SK-N-SH treated with all-trans-retinoic acid at 6 μM for 48 hours (cell line): Measurements from ENCODE around the gene TMEM184A.

Experiments used
- ATAC-seq: fragments of 200-7000 bp; cut with Tn5 transposase; 3 replicates; pipeline ENCODE4 v1.9.1; 2020; ENCODE audit warnings: mild to moderate bottlenecking, moderate library complexity
- ARNTL ChIP-seq: fragments of 450-650 bp; formaldehyde crosslinking; IDR thresholded peaks from 2 replicates; pipeline ENCODE4 v1.5.0; 2020; ENCODE audit warnings: low read depth, mild to moderate bottlenecking, moderate library complexity, borderline replicate concordance
- CSDC2 ChIP-seq: fragments of 250-450 bp; sonication (Bioruptor Pico); IDR thresholded peaks from 2 replicates; pipeline ENCODE4 v1.5.0; 2020; ENCODE audit warnings: mild to moderate bottlenecking, moderate library complexity
- ESRRG ChIP-seq: fragments of 250-450 bp; sonication (Bioruptor Pico); IDR thresholded peaks from 2 replicates; pipeline ENCODE4 v1.6.1; 2021; ENCODE audit warnings: mild to moderate bottlenecking
- GLIS3 ChIP-seq: fragments of 250-450 bp; sonication (Bioruptor Pico); IDR thresholded peaks from 2 replicates; pipeline ENCODE4 v1.5.0; 2020; ENCODE audit warnings: mild to moderate bottlenecking, moderate library complexity
- ISL1 ChIP-seq: fragments of 250-450 bp; sonication (Bioruptor Pico); IDR thresholded peaks from 2 replicates; pipeline ENCODE4 v2.1.2; 2022; ENCODE audit warnings: mild to moderate bottlenecking, moderate library complexity
- OSR1 ChIP-seq: fragments of 250-450 bp; sonication (Bioruptor Pico); IDR thresholded peaks from 2 replicates; pipeline ENCODE4 v1.8.0; 2022; ENCODE audit warnings: moderate library complexity, mild to moderate bottlenecking, inconsistent platforms
- PPARA ChIP-seq: fragments of 250-450 bp; sonication (Bioruptor Pico); IDR thresholded peaks from 2 replicates; pipeline ENCODE4 v1.5.0; 2020; ENCODE audit warnings: mild to moderate bottlenecking, borderline replicate concordance
- RARB ChIP-seq: fragments of 250-450 bp; sonication (Bioruptor Pico); IDR thresholded peaks from 2 replicates; pipeline ENCODE4 v1.8.0; 2021; ENCODE audit warnings: mild to moderate bottlenecking, moderate library complexity
- SNAI2 ChIP-seq: fragments of 250-450 bp; sonication (Bioruptor Pico); IDR thresholded peaks from 2 replicates; pipeline ENCODE4 v1.5.0; 2020; ENCODE audit warnings: mild to moderate bottlenecking, moderate library complexity
- TCF4 ChIP-seq: fragments of 250-450 bp; sonication (Bioruptor Pico); IDR thresholded peaks from 2 replicates; pipeline ENCODE4 v1.8.0; 2021; ENCODE audit warnings: mild to moderate bottlenecking, moderate library complexity, borderline replicate concordance
- ZC3H10 ChIP-seq: fragments of 250-450 bp; sonication (Bioruptor Pico); IDR thresholded peaks from 2 replicates; pipeline ENCODE4 v1.5.1; 2021; ENCODE audit warnings: mild to moderate bottlenecking, moderate library complexity
- ZFP3 ChIP-seq: fragments of 250-450 bp; sonication (Bioruptor Pico); IDR thresholded peaks from 2 replicates; pipeline ENCODE4 v1.5.0; 2020; ENCODE audit warnings: mild to moderate bottlenecking, moderate library complexity
- ZNF70 ChIP-seq: fragments of 450-650 bp; formaldehyde crosslinking; IDR thresholded peaks from 2 replicates; pipeline ENCODE4 v1.5.0; 2020; ENCODE audit warnings: mild to moderate bottlenecking, moderate library complexity
- ZNF8 ChIP-seq: fragments of 450-650 bp; formaldehyde crosslinking; IDR thresholded peaks from 2 replicates; pipeline ENCODE4 v1.5.0; 2020; ENCODE audit warnings: mild to moderate bottlenecking, moderate library complexity
- TF ChIP-seq, protein P1 (sequence below): fragments of 250-450 bp; sonication (Bioruptor Pico); IDR thresholded peaks from 2 replicates; pipeline ENCODE4 v1.8.0; 2021; ENCODE audit warnings: low read depth, mild to moderate bottlenecking, moderate library complexity, borderline replicate concordance
- TF ChIP-seq, protein P2 (sequence below): fragments of 250-450 bp; sonication (Bioruptor Pico); IDR thresholded peaks from 2 replicates; pipeline ENCODE4 v1.5.1; 2021; ENCODE audit warnings: mild to moderate bottlenecking, moderate library complexity
- TF ChIP-seq, protein P3 (sequence below): fragments of 250-450 bp; sonication (Bioruptor Pico); IDR thresholded peaks from 2 replicates; pipeline ENCODE4 v1.5.1; 2020; ENCODE audit warnings: low read depth, mild to moderate bottlenecking, moderate library complexity
- TF ChIP-seq, protein P4 (sequence below): fragments of 250-450 bp; sonication (Bioruptor Pico); IDR thresholded peaks from 2 replicates; pipeline ENCODE4 v1.5.0; 2020; ENCODE audit warnings: mild to moderate bottlenecking, moderate library complexity

The TMEM184A gene

DNA sequence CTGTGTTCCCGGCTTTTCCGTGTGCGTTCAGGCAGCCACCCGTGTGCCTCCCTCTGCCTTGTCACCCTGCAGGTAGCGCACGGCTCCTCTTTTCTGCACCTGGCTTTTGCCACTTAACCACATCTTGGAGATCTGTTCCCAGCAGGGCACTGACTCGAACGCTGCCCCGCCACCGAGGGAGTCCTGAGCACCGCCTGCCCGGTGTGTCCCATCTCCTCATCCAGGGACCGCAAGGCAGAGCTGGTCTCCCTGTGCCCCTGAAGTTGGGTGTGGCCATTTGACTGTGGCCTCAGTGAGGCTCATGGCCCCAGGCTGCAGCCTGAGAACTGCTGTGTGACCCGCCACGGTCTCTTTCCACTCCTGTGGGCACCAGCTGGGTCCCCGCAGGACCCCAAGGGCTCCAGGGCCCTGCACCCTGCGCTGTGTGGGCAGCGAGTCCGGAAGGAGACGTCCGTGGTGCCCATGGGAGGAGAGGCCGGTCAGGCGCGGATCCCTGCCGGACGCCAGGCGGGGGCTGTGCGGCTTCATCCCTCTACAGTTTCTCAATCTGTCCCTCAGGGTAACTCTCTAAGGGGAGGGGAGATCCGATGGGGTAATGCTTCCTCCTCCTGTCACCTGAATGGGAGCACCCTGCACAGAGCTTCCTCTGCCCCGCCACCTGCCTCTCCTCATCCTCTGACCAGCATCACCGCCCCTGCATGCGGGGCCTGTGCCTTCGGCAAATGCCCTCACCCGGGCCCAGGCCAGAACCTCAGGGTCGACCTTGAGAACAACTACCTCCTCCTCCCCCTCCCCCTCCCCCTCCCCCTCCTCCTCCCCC lies 50.1 kb downstream of the TMEM184A start:
- TF ChIP-seq OSR1 (CRISPR knock-in tag) (no peak), ZNF8 (CRISPR knock-in tag) (no peak), PPARA (CRISPR knock-in tag) (no peak), GLIS3 (no peak), ISL1 (CRISPR knock-in tag) (no peak), CSDC2 (CRISPR knock-in tag) (no peak), SNAI2 (CRISPR knock-in tag) (no peak), ZNF70 (CRISPR knock-in tag) (no peak), ZC3H10 (CRISPR knock-in tag) (no peak), ZFP3 (no peak), TCF4 (CRISPR knock-in tag) (no peak), RARB (CRISPR knock-in tag) (no peak), ESRRG (CRISPR knock-in tag) (no peak), ARNTL (CRISPR knock-in tag) (no peak)
- TF ChIP-seq, protein P1, sequence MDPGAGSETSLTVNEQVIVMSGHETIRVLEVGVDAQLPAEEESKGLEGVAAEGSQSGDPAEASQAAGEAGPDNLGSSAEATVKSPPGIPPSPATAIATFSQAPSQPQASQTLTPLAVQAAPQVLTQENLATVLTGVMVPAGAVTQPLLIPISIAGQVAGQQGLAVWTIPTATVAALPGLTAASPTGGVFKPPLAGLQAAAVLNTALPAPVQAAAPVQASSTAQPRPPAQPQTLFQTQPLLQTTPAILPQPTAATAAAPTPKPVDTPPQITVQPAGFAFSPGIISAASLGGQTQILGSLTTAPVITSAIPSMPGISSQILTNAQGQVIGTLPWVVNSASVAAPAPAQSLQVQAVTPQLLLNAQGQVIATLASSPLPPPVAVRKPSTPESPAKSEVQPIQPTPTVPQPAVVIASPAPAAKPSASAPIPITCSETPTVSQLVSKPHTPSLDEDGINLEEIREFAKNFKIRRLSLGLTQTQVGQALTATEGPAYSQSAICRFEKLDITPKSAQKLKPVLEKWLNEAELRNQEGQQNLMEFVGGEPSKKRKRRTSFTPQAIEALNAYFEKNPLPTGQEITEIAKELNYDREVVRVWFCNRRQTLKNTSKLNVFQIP (CRISPR knock-in tag), result no peak
- TF ChIP-seq, protein P2, sequence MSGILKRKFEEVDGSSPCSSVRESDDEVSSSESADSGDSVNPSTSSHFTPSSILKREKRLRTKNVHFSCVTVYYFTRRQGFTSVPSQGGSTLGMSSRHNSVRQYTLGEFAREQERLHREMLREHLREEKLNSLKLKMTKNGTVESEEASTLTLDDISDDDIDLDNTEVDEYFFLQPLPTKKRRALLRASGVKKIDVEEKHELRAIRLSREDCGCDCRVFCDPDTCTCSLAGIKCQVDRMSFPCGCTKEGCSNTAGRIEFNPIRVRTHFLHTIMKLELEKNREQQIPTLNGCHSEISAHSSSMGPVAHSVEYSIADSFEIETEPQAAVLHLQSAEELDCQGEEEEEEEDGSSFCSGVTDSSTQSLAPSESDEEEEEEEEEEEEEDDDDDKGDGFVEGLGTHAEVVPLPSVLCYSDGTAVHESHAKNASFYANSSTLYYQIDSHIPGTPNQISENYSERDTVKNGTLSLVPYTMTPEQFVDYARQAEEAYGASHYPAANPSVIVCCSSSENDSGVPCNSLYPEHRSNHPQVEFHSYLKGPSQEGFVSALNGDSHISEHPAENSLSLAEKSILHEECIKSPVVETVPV (CRISPR knock-in tag), result no peak
- TF ChIP-seq, protein P3, sequence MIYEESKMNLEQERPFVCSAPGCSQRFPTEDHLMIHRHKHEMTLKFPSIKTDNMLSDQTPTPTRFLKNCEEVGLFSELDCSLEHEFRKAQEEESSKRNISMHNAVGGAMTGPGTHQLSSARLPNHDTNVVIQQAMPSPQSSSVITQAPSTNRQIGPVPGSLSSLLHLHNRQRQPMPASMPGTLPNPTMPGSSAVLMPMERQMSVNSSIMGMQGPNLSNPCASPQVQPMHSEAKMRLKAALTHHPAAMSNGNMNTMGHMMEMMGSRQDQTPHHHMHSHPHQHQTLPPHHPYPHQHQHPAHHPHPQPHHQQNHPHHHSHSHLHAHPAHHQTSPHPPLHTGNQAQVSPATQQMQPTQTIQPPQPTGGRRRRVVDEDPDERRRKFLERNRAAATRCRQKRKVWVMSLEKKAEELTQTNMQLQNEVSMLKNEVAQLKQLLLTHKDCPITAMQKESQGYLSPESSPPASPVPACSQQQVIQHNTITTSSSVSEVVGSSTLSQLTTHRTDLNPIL (CRISPR knock-in tag), result no peak
- TF ChIP-seq, protein P4, sequence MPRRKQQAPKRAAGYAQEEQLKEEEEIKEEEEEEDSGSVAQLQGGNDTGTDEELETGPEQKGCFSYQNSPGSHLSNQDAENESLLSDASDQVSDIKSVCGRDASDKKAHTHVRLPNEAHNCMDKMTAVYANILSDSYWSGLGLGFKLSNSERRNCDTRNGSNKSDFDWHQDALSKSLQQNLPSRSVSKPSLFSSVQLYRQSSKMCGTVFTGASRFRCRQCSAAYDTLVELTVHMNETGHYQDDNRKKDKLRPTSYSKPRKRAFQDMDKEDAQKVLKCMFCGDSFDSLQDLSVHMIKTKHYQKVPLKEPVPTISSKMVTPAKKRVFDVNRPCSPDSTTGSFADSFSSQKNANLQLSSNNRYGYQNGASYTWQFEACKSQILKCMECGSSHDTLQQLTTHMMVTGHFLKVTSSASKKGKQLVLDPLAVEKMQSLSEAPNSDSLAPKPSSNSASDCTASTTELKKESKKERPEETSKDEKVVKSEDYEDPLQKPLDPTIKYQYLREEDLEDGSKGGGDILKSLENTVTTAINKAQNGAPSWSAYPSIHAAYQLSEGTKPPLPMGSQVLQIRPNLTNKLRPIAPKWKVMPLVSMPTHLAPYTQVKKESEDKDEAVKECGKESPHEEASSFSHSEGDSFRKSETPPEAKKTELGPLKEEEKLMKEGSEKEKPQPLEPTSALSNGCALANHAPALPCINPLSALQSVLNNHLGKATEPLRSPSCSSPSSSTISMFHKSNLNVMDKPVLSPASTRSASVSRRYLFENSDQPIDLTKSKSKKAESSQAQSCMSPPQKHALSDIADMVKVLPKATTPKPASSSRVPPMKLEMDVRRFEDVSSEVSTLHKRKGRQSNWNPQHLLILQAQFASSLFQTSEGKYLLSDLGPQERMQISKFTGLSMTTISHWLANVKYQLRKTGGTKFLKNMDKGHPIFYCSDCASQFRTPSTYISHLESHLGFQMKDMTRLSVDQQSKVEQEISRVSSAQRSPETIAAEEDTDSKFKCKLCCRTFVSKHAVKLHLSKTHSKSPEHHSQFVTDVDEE (CRISPR knock-in tag), result no peak

DNA sequence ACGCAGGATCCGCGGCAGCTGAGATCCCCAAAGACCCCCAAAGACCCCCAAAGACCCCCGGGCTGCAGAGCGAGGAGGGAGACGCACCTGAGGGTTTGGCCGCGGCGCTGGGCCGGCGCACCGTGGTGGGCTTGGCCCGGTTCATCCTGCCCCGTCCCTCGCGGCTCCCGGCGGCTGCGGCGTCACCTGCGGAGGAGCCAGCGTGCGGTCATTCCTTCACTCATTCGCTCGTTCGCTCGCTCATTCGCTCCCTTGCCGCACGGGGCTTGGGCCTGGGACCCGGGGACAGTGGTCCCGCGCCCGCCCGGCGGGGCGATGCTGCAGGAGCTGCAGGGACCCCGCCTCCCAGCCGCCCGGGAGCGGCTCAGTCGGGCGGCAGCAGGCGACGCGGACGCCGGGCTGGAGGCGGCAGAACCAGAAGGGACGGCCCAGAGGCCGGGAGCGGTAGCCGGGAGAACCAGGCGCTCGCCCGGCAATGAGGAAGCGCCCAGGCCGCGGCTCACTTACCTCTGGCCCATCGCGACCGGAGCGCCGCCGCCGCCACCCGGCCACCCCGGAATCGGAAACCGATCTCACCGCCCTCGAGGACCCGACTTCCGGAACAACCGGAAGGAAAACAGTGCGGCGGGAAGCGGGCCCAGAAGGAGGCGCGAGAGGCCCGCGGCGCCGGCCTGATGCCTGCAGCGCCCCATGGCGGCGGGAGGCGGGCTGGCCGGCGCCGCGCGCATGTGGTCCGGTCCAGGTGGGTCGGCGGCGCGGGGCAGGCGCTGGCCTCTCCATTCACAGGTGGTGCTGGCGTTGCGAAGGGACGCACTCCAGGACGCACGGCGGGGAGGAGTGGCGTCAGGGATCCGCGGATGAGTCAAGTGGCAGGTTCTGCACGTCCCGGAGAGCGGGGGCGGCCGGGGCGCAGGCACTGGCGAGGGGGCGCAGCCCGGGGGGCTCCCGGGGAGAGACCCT lies 51.9 kb downstream of the TMEM184A start, which contains the start of gene INTS1:
Gene INTS1, minus strand, starts transcription at position 574 of the 960 bp plus-strand sequence. Its CDS starts 429 bp downstream, at position 145.
- TF ChIP-seq, protein P4 (CRISPR knock-in tag), result peak; percentile 62
- no peak for TF ChIP-seq RARB (CRISPR knock-in tag)
- TF ChIP-seq, all 23 proteins: peak for 1
- peak; percentile 93 for ATAC-seq

More for the DNA sequence above, 50.1 kb downstream of the TMEM184A start:
- ATAC-seq, result no peak
